ENCODE results near the gene TSNAX.

- TF ChIP-seq CTCF (IDR thresholded peaks at IDR 0.05) (no peak), EP300 (IDR thresholded peaks at IDR 0.05; ENCODE audit: low read depth) (no peak), POLR2A (IDR thresholded peaks at IDR 0.05) (no peak), POLR2AphosphoS5 (IDR thresholded peaks at IDR 0.05) (no peak)
Measured at GRCh38 chr1:231592809-231593208, 64.3 kb downstream of the TSNAX start.
